Measurements from ENCODE around the gene BBOX1.

DNA sequence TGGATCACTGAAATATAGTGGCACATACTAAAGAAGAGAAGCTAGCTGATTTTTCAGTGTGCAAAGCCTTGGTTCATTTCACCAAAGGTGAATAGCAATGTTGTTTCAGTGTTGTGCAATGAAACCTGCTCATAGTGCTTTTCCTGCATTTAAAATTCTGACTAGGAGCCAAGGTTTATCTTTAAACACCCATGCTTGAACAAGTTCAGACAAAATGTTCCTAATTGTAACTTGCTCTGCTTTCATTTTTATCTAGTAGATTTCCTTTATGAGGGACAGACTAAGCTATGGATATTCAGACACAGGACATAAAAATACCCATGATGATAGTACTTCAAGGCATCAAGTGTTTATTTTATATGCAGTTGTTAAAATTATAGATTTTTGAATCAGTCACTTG is 47.7 kb downstream of the BBOX1 start:
- TF ChIP-seq JUN (IDR thresholded peaks at IDR 0.05): no peak
- no peak for TF ChIP-seq POLR2A (IDR thresholded peaks at IDR 0.05; ENCODE audit: low read length)
- no peak for TF ChIP-seq CEBPB (IDR thresholded peaks at IDR 0.05)
- TF ChIP-seq, protein P1, sequence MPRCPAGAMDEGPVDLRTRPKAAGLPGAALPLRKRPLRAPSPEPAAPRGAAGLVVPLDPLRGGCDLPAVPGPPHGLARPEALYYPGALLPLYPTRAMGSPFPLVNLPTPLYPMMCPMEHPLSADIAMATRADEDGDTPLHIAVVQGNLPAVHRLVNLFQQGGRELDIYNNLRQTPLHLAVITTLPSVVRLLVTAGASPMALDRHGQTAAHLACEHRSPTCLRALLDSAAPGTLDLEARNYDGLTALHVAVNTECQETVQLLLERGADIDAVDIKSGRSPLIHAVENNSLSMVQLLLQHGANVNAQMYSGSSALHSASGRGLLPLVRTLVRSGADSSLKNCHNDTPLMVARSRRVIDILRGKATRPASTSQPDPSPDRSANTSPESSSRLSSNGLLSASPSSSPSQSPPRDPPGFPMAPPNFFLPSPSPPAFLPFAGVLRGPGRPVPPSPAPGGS (IDR thresholded peaks at IDR 0.05): no peak
- no peak for TF ChIP-seq REST (IDR thresholded peaks at IDR 0.05)
- TF ChIP-seq, protein P2, sequence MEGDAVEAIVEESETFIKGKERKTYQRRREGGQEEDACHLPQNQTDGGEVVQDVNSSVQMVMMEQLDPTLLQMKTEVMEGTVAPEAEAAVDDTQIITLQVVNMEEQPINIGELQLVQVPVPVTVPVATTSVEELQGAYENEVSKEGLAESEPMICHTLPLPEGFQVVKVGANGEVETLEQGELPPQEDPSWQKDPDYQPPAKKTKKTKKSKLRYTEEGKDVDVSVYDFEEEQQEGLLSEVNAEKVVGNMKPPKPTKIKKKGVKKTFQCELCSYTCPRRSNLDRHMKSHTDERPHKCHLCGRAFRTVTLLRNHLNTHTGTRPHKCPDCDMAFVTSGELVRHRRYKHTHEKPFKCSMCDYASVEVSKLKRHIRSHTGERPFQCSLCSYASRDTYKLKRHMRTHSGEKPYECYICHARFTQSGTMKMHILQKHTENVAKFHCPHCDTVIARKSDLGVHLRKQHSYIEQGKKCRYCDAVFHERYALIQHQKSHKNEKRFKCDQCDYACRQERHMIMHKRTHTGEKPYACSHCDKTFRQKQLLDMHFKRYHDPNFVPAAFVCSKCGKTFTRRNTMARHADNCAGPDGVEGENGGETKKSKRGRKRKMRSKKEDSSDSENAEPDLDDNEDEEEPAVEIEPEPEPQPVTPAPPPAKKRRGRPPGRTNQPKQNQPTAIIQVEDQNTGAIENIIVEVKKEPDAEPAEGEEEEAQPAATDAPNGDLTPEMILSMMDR (IDR thresholded peaks at IDR 0.05): no peak
- TF ChIP-seq RCOR1 (IDR thresholded peaks at IDR 0.05; ENCODE audit: low read depth, low read length): no peak
- TF ChIP-seq MAFK (IDR thresholded peaks at IDR 0.05; ENCODE audit: partially characterized antibody): no peak
- TF ChIP-seq CHD2 (IDR thresholded peaks at IDR 0.05; ENCODE audit: low read length, partially characterized antibody): no peak
